Renal cortex interstitium (tissue), 11 donors: ENCODE results near the gene FZR1. TPM values are rescaled to one million over a fixed set of nuclear protein-coding genes. Genes with fewer than 3 reads are reported as not detected.
"Not testable (repeated sequence)": the region's sequence is repeated elsewhere in the genome, so short reads cannot be mapped to it uniquely, and the experiment has no call there.

Experiments used
- DNase-seq, 11 donors: peaks; one replicate each; pipeline ENCODE4 v3.0.0-alpha.2; 2013; ENCODE audit warnings: low read depth in 9 of 11, low spot score in 4 of 11; ENCODE audit errors: extremely low read depth in 1 of 11
- polyA plus RNA-seq, 3 donors: library from polyadenylated mRNA; unstranded; fragments of 120-200 nt; gene quantifications; one replicate each; pipeline ENCODE4 v1.2.1, GENCODE V29; 2013; ENCODE audit not compliant: insufficient read length in 3 of 3

Gene FZR1
- polyA plus RNA-seq, 3 donors: 41.8 to 65.0 (median 55.1) TPM

- DNase-seq: no peak
Observed at GRCh38 chr19:3554254-3555083, 48.4 kb downstream of the FZR1 start.

- no peak for DNase-seq
Observed at GRCh38 chr19:3555653-3556422, 49.7 kb downstream of the FZR1 start.

GRCh38 chr19:3556423-3556977 is 50.4 kb downstream of the FZR1 start:
- DNase-seq: no peak

- DNase-seq: no peak
Observed at GRCh38 chr19:3556978-3557460, 50.9 kb downstream of the FZR1 start.

GRCh38 chr19:3557461-3558248 is 51.5 kb downstream of the FZR1 start, which contains the start of gene MFSD12:
Gene MFSD12, minus strand, starts transcription at chr19:3557586. Its CDS starts 183 bp downstream, at chr19:3557403.
- DNase-seq: peak; percentile 76 to 93 (median 90)

GRCh38 chr19:3563709-3564524 is 57.8 kb downstream of the FZR1 start:
- DNase-seq: no peak

- no peak for DNase-seq
Observed at GRCh38 chr19:3565139-3565538, 59.0 kb downstream of the FZR1 start.

- not testable (repeated sequence) for DNase-seq
Observed at GRCh38 chr19:3570042-3570441, 63.9 kb downstream of the FZR1 start.

- DNase-seq: no peak
Observed at GRCh38 chr19:3570606-3571011, 64.5 kb downstream of the FZR1 start.

- DNase-seq: peak; percentile 94 to 100 (median 99)
Observed at GRCh38 chr19:3572132-3572854, 66.2 kb downstream of the FZR1 start.

GRCh38 chr19:3572855-3573161 is 66.7 kb downstream of the FZR1 start, which contains the start of gene HMG20B:
Gene HMG20B, plus strand, starts transcription at chr19:3572944. Its CDS starts 366 bp downstream, at chr19:3573310.
- DNase-seq: no peak

GRCh38 chr19:3573162-3573857 is 67.2 kb downstream of the FZR1 start:
- no peak for DNase-seq

GRCh38 chr19:3573858-3574637 is 67.9 kb downstream of the FZR1 start:
- DNase-seq: peak in 5 of 11 donors; percentile 41 to 73 (median 48)

GRCh38 chr19:3575260-3575741 is 69.2 kb downstream of the FZR1 start:
- DNase-seq: no peak

- no peak for DNase-seq
Observed at GRCh38 chr19:3575949-3576673, 70.0 kb downstream of the FZR1 start.
